PC-3 (cell line): ENCODE measurements around the gene IRX5. TPM values are rescaled to one million over a fixed set of nuclear protein-coding genes. Genes with fewer than 3 reads are reported as not detected.

Experiments
- ATAC-seq: fragments of 200-7000 bp; cut with Tn5 transposase; 2 replicates; pipeline ENCODE4 v1.9.1; 2020; ENCODE audit warnings: mild to moderate bottlenecking, moderate library complexity
- BruUV-seq: library from RNA; stranded (reverse); fragments of 400-500 nt; replicated peaks from 2 replicates; lab custom pipeline; 2021; lab: Mats Ljungman, UMichigan
- CTCF ChIA-PET: fragments of 300-600 bp; sonication (Branson Sonifier 250); formaldehyde crosslinking; loops from one replicate; lab custom pipeline; 2022; ENCODE audit warnings: antibody characterized with exemption; lab: Charles Lee
- POLR2A ChIA-PET: fragments of 300-600 bp; sonication (Branson Sonifier 250); formaldehyde crosslinking; loops from one replicate; lab custom pipeline; 2022; ENCODE audit warnings: antibody characterized with exemption; ENCODE audit not compliant: unreplicated experiment; lab: Charles Lee
- DNase-seq: peaks from one replicate; pipeline ENCODE4 v3.0.0-alpha.2; 2015
- H2AFZ ChIP-seq: fragments of 300-600 bp; sonication (generic); 2 replicates; pipeline ENCODE4 v1.6.0; 2016; ENCODE audit warnings: antibody characterized with exemption, low read length
- H3F3A ChIP-seq: fragments of 300-600 bp; sonication (generic); one replicate; pipeline ENCODE4 v1.6.0; 2017; ENCODE audit warnings: antibody characterized with exemption, low read length, control low read depth, mild to moderate bottlenecking; ENCODE audit not compliant: unreplicated experiment
- H3K27ac ChIP-seq: fragments of 300-600 bp; sonication (generic); 2 replicates; pipeline ENCODE4 v1.5.1; 2016; ENCODE audit warnings: mild to moderate bottlenecking, low read length
- H3K27me3 ChIP-seq: fragments of 300-600 bp; sonication (generic); 2 replicates; pipeline ENCODE4 v1.6.1; 2016; ENCODE audit warnings: low read length, mixed read lengths
- H3K36me3 ChIP-seq: fragments of 300-600 bp; sonication (generic); 2 replicates; pipeline ENCODE4 v1.6.1; 2016; ENCODE audit warnings: low read depth, mixed run types, low read length, mixed read lengths
- H3K4me1 ChIP-seq: fragments of 300-600 bp; sonication (generic); 2 replicates; pipeline ENCODE4 v1.5.1; 2016; ENCODE audit warnings: low read length; ENCODE audit not compliant: insufficient read depth
- H3K4me2 ChIP-seq: fragments of 300-600 bp; sonication (generic); 2 replicates; pipeline ENCODE4 v1.6.0; 2016; ENCODE audit warnings: low read length
- H3K4me3 ChIP-seq: fragments of 300-600 bp; sonication (generic); 2 replicates; pipeline ENCODE4 v1.5.1; 2016; ENCODE audit warnings: mild to moderate bottlenecking, low read length, mixed read lengths
- H3K79me2 ChIP-seq: fragments of 300-600 bp; sonication (generic); 2 replicates; pipeline ENCODE4 v1.6.1; 2017; ENCODE audit warnings: low read length, mixed read lengths
- H3K9ac ChIP-seq: fragments of 300-600 bp; sonication (generic); 2 replicates; pipeline ENCODE4 v1.6.0; 2016; ENCODE audit warnings: mild to moderate bottlenecking, low read length
- H3K9me2 ChIP-seq: fragments of 300-600 bp; sonication (generic); replicated peaks from 2 replicates; pipeline ENCODE4 v1.6.1; 2016; ENCODE audit warnings: mixed run types, low read length, mixed read lengths
- H3K9me3 ChIP-seq: fragments of 300-600 bp; sonication (generic); 2 replicates; pipeline ENCODE4 v1.6.1; 2016; ENCODE audit warnings: low read length, mixed read lengths
- H4K20me1 ChIP-seq: fragments of 300-600 bp; sonication (generic); 2 replicates; pipeline ENCODE4 v1.6.1; 2016; ENCODE audit warnings: low read length, mixed read lengths
- EZH2 ChIP-seq: fragments of 300-600 bp; sonication (generic); IDR thresholded peaks from one replicate; pipeline ENCODE4 v1.6.1; 2017; ENCODE audit warnings: antibody characterized with exemption, mild to moderate bottlenecking, low read length; ENCODE audit not compliant: unreplicated experiment
- EZH2phosphoT487 ChIP-seq: fragments of 300-600 bp; sonication (generic); IDR thresholded peaks from 2 replicates; pipeline ENCODE4 v1.6.1; 2018; ENCODE audit warnings: mild to moderate bottlenecking, antibody characterized with exemption, low read length, borderline replicate concordance
- intact Hi-C: fragments of 100-400 bp; cut with micrococcal nuclease; formaldehyde crosslinking; loops from 2 replicates; pipeline ENCODE4 v1.9.0; 2023
- total RNA-seq: library from RNA; depleted of rRNA; stranded (reverse); fragments of >200 nt; gene quantifications from 2 replicates; pipeline ENCODE4 v1.2.3, GENCODE V29; 2014
- TF ChIP-seq, protein P1 (sequence below): fragments of 300-600 bp; sonication (generic); conservative IDR thresholded peaks from 2 replicates; pipeline ENCODE4 v1.5.1; 2017; ENCODE audit warnings: antibody characterized with exemption, low read depth, mild to moderate bottlenecking, low read length

The IRX5 gene
- total RNA-seq, 1 experiment from 2014 or later, result 0.22 TPM

DNA sequence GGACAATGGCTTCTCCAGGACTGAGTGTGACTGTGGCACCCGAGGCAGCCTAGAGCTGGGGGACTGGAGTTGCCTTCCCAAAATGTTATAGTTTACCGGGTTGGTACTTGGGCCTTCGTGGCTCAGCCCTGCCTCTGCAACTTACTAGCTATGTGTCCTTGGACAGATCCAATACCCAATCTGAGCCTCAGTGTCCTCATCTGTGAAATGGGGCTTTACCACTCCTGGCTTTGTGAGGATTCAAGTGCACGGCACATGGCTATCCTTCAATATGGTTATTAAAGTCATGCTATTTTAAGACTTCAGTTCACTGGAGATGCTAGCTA lies 9.6 kb downstream of the IRX5 start:
- Histone ChIP-seq H3F3A (no peaks in the 10 kb centered on the region), H3K4me3 (no peak overlapping the region), H2AFZ (no peak overlapping the region), H3K79me2 (no peaks in the 10 kb centered on the region), H3K4me1 (no peaks in the 10 kb centered on the region), H3K4me2 (no peak overlapping the region), H3K9me3 (no peaks in the 10 kb centered on the region), H4K20me1 (no peaks in the 10 kb centered on the region), H3K27ac (no peak overlapping the region), H3K36me3 (no peaks in the 10 kb centered on the region), H3K9me2 (no peaks in the 10 kb centered on the region), H3K27me3 (peaks cover 23% of the 10 kb centered on the region), H3K9ac (no peak overlapping the region)
- intact Hi-C loops, result no loop called here
- TF ChIP-seq EZH2phosphoT487 (no peak), EZH2 (no peak)
- TF ChIP-seq, protein P1, sequence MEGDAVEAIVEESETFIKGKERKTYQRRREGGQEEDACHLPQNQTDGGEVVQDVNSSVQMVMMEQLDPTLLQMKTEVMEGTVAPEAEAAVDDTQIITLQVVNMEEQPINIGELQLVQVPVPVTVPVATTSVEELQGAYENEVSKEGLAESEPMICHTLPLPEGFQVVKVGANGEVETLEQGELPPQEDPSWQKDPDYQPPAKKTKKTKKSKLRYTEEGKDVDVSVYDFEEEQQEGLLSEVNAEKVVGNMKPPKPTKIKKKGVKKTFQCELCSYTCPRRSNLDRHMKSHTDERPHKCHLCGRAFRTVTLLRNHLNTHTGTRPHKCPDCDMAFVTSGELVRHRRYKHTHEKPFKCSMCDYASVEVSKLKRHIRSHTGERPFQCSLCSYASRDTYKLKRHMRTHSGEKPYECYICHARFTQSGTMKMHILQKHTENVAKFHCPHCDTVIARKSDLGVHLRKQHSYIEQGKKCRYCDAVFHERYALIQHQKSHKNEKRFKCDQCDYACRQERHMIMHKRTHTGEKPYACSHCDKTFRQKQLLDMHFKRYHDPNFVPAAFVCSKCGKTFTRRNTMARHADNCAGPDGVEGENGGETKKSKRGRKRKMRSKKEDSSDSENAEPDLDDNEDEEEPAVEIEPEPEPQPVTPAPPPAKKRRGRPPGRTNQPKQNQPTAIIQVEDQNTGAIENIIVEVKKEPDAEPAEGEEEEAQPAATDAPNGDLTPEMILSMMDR, result no peak
- ChIA-PET POLR2A (no interaction called here), CTCF (no interaction called here)
- no peak for ATAC-seq
- no peak for DNase-seq
- no TSS peak for BruUV-seq

DNA sequence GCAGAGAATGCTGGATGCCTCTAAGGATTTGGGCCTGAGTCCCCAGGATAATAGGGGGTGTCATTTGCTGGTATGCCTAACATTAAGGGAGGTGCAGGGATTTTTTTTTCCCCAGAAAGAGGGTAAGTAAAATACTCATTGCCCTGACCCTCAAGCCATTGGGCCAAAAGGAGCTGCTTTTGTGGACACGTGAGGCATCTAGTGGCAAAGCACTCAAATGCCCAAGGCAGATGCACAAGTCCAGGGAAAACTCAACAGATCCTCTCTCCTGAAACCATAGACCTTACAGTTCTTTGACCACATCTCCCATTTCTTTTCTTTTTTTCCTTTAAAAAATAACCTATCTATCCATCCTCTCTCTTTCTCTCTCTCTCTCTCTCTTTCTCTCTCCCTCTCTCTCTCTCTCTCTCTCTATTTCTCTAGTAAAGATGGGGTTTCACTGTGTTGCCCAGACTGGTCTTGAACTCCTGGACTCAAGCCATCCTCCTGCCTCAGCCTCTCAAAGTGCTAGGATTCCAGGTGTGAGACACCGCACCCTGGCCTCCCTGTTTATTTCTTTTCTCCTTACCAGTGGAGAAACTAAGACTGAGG lies 11.8 kb downstream of the IRX5 start:
- Histone ChIP-seq H3K36me3 (no peaks in the 10 kb centered on the region), H3K4me1 (no peaks in the 10 kb centered on the region), H3K27me3 (peaks cover under 1% of the 10 kb centered on the region), H3K9me2 (no peaks in the 10 kb centered on the region), H2AFZ (no peak overlapping the region), H3K4me2 (no peak overlapping the region), H3K27ac (no peak overlapping the region), H4K20me1 (no peaks in the 10 kb centered on the region), H3F3A (no peaks in the 10 kb centered on the region), H3K9me3 (no peaks in the 10 kb centered on the region), H3K9ac (no peak overlapping the region), H3K4me3 (no peak overlapping the region), H3K79me2 (no peaks in the 10 kb centered on the region)
- no peak for DNase-seq
- ChIA-PET CTCF (no interaction called here), POLR2A (no interaction called here)
- TF ChIP-seq EZH2phosphoT487, result no peak
- TF ChIP-seq EZH2, result no peak
- TF ChIP-seq, protein P1, result no peak
- intact Hi-C loops, result no loop called here
- no TSS peak for BruUV-seq
- no peak for ATAC-seq

DNA sequence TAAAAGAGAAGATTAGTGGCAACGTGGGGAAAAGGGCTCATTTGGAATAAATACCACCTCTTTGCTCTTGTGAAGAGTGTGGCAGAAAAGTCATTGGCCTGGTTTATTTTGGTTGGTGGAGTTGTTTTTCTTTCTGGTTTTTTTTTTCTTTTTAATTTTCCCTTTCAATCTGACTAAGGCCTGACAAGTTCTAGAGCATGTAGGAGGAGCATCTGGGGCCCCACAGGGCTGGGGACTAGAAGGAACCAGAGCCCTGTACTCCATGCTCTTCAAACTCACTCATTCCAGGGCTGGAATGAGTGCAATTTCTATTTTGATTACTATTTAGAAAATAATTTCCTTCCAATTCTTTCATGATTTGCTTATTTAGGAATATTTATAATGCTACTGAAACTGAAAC lies 13.3 kb downstream of the IRX5 start:
- no peaks in the 10 kb centered on the region for H3K36me3 ChIP-seq
- intact Hi-C loops, result no loop called here
- POLR2A ChIA-PET, result no interaction called here
- H3K27ac ChIP-seq, result no peak overlapping the region
- DNase-seq (no peak), ATAC-seq (no peak)
- H3K9me2 ChIP-seq, result no peaks in the 10 kb centered on the region
- no peak for TF ChIP-seq EZH2phosphoT487
- no peaks in the 10 kb centered on the region for H3K4me1 ChIP-seq
- no peak overlapping the region for H3K4me2 ChIP-seq
- no peak overlapping the region for H3K9ac ChIP-seq
- H3K27me3 ChIP-seq, result no peaks in the 10 kb centered on the region
- H3K9me3 ChIP-seq, result no peaks in the 10 kb centered on the region
- no peak overlapping the region for H2AFZ ChIP-seq
- no TSS peak for BruUV-seq
- CTCF ChIA-PET, result no interaction called here
- no peaks in the 10 kb centered on the region for H3K79me2 ChIP-seq
- H3K4me3 ChIP-seq, result no peak overlapping the region
- H3F3A ChIP-seq, result no peaks in the 10 kb centered on the region
- no peaks in the 10 kb centered on the region for H4K20me1 ChIP-seq
